ENCODE data around the gene DQX1.

Gene DQX1

GRCh38 chr2:74554820-74555531 is 28.9 kb upstream of the DQX1 start:
- DNase-seq (ENCODE audit: low read depth, low spot score) = no peak

DNA sequence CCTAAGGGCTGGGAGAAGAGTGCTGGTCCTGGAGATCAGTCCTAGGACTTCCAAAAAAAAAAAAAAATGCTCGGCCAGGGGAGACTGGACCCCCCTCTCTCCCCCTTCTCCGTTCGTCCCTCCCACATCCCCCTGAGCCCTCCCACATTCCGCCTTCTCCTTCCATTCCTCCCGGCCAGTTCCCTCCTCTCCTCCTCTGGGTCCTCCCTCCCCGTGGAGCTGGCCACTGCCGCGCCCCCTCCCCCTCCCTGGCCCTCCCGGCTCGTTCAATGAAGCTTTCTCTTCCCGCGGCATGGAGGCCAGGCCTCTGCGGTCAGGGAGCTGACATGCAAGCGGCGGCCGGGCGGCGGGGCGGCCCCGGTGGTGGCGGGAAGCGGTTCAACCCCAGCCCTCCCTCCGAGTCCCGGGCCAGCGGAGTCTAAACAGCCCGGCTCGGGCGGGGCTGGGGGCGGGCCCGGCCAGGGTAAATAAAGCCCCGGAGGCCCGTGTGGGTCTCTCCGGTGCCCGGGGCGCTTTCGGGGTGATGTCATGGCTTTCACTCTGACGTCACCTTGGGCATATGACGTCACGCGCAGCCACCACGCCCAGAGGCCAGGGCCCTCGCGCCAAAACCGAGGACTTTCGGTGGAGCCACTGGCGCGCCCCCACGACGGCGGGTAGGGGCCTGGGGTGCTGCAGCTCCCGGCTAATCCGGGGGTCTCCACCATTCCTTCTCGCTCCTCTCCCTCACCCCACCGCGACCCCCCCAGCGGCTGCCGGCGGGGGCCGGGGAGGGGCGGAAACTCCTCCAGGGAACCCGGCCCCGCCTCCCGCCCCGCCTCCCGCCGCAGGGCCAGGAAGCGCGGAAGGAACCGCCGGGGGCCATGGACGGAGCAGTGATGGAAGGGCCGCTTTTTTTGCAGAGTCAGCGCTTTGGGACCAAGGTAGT is 28.1 kb upstream of the DQX1 start, which contains the start of the genes DOK1 and LOXL3:
DOK1 (plus strand) TSS at position 829 of the 928 bp plus-strand sequence; CDS start at position 864, 35 bp downstream.
LOXL3 (minus strand) TSS at position 51 of the 928 bp plus-strand sequence. CDS start 1,308 bp downstream, outside the sequence.
- DNase-seq (ENCODE audit: low read depth, low spot score) = peak; percentile 68

DNA sequence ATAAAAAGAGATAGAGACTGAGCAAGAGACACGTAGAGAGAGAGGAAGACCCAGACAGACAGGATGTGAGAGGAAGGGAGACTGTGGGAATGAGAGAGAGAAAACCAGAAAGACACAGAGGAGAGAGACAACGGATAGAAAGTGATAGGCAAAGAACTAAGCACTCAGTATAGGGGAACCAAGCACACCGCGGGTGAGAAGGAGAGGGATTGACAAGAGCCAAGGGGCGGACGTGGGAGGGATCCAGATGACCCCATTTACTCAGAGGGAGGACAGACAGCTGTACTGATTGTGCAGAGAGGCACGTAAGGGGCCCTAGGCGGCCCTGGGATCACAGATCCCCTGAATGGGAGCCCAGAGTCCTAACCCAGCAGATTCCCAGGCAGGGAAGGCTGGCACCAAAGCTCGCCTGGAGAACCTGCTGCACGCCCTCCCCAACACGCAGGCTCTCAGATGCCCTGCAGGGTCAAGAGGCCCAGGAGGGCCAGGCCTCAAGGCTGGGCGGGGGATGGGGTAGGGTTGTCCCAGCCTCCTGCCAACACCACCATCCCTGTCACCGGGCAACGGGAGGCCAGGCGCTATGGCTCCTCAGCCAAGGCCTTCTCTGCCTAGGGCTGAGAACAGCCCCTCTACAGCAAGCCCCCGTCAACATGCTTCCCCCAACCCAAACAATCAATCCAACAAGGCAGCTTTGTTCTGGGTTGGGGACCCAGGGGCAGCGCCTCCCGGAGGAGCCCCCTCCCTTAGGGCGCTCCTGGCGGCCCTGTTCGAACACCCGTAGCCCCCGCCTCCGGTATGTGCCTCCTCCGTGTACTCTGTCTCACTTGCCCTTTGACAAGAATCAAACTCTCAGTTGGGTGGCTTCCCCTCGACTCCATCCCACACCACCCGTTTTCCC is 27.1 kb upstream of the DQX1 start:
- no peak for DNase-seq (ENCODE audit: low read depth, low spot score)

DNA sequence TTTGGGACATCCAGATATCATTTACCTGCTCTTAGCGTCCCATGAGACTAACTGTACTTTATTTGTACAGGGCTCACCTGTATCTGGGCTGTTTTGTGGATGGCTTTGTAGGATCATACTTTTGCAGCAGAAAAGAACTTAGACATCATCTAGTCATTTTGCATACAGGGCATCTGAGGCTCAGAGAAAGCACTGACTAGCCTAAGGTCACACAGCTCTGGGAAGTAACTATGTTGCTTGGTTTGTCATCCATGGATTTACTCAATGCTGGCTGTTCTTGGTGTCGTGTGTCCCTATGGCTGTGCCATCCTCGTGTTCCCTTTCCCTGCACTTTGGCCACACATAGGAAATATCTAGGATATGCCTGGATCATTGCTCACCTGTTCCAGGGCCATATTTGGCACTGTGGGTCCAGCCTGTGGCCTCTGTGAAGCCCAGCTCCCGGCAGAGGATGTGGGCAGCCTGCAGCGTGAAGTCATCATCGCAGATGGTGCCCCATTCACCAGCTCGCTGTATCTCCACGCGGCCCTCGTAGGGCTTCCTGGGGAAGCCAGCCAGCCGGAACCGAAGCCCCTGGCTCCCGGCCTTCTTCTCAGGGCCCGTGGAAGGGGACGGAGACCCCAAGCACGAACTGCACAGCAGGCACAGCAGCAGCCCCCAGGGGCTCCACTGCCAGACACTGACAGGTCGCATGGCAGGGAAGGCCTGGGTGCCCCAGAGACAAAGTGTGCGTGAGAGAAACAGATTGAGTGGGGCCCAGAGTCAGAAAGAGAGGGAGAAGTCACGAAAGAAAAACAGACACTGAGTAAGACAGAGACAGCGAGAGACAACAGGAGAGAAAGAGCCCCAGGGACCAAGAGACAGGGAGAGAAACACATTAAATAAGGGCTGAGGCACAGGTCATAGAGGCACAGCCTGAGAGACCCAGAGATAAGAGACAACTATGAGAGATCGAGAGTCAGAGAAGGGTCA is 26.2 kb upstream of the DQX1 start:
- no peak for DNase-seq (ENCODE audit: low read depth, low spot score)

DNA sequence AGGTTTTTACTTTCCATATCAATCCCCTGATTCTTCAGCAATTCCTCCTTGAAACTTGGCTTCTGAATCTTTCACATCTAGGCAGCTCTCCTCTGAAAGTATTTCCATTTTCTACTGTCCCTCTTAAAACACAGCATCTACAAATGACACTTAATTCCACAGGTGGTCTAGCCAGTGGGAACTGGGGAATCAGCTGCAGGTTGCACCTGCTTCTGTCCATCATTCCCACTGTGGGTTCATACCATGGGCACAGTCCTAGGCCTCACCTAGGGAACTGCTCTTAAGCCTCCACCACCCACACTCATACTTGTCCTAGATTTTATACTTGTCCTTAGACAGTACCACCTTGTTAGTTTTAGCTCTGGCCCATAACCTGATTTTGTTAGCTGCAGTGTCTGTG is 25.5 kb upstream of the DQX1 start:
- DNase-seq (ENCODE audit: low read depth, low spot score) = no peak

- no peak for DNase-seq (ENCODE audit: low read depth, low spot score)
Observed at GRCh38 chr2:74550231-74550630, 24.2 kb upstream of the DQX1 start.

DNA sequence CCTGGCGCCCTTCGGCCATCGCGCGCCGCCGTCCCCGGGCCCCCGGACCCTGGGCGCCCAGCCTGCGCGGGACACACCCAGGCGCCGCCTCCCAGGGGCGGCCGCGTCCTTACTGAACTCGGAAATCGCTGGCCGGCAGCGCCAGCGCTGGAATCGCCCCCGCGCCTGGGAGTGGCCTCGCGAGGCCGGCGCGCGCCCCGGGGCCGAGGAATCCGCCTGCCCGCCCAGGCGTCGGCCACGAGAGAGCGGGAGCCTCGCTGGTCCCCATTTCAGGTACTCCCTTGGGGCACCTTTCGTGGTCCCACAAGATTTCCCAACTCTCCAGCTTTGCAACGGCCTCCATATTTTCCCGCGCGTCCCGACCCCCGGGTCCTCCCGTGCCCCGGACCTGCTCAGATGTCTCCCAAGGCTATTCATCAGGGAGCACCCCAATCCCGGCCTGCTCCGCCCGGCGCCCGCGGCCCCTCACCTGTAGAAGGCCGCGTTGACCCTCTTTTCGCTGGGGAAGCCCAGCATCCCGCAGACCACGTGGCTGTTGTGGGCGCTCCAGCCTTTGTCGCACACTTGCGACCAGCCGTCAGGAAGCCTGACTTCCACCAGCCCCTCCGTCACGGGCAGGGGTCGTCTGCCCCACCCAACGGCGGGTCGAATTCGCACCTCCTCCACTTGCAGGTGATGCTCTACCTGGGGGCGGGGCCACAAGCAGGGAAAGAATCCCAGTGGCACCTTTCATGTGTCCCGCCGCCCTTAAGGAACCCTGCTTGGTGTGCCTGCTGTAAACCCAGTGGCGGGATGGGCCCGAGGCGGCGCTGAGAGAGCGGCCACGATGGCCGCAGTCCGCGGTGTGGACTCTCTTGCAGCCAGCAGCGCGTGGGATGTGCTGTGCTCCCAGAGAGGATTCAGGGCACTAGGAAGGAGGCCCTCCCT is 23.1 kb upstream of the DQX1 start:
- no peak for DNase-seq (ENCODE audit: low read depth, low spot score)

GRCh38 chr2:74548285-74548899 is 22.4 kb upstream of the DQX1 start:
- DNase-seq (ENCODE audit: low read depth, low spot score) = no peak

- no peak for DNase-seq (ENCODE audit: low read depth, low spot score)
Observed at GRCh38 chr2:74546004-74546403, 20.0 kb upstream of the DQX1 start.

GRCh38 chr2:74544634-74545033 is 18.6 kb upstream of the DQX1 start:
- DNase-seq (ENCODE audit: low read depth, low spot score) = no peak

DNA sequence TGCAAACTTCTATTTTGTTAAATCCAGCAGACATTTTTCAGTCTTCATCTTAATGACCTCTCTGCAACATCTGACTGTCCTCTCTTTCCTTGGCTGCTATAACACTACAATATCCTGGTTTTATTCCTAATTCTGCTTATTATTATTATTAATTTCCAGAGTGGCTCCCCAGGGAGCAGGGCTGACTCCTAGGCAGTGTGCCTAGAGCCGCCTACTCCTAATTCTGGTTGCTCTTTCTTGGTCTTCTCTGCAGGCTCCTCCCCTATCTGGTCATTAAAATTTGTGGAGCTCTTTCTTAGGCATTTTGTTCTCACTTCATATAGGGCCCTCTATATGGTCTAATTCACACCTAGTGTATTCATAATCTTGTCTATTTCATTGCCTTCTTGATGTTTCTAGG is 16.9 kb upstream of the DQX1 start:
- DNase-seq (ENCODE audit: low read depth, low spot score) = no peak

DNA sequence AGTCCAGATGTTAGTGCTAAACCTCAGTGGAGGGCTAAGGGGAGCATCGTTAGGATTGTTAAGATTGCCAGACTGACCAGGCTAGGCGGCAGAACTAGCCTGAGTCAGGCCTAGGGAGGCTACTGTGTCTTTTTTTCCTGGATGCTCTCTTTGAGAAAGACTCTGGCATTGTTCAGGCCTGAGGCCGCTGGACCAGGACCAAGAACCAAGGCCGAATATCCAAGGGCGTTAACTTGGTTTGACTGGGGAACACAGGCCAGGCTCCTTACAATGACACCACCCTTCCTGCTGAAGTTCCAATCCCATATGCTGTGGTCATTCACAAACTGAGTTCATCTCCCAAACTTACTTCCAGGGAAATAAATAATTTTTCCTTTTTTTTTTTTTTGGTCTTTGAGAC is 14.3 kb upstream of the DQX1 start:
- no peak for DNase-seq (ENCODE audit: low read depth, low spot score)

DNA sequence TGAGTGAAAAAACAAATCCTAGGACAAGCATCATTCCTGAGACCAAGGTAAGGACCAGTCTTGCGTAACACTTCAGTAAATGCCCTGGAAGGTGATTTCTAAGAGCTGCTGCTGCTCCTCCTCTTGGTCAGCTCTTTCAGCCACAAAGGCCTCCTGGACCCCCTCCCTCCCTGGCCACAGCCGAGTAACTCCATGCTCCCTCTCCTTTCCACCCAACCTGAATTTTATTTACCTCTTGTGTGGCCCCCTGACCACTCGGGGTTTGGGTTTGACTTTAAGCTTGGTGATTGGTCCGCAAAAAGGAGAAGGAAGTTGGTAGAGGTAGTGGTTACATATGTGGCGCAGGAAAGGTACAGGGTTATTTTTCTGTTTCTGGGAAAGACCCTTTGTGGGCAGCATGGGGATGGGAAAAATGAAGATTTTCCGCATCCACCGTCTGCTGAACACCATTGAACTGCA is 12.9 kb upstream of the DQX1 start:
- DNase-seq (ENCODE audit: low read depth, low spot score) = no peak

DNA sequence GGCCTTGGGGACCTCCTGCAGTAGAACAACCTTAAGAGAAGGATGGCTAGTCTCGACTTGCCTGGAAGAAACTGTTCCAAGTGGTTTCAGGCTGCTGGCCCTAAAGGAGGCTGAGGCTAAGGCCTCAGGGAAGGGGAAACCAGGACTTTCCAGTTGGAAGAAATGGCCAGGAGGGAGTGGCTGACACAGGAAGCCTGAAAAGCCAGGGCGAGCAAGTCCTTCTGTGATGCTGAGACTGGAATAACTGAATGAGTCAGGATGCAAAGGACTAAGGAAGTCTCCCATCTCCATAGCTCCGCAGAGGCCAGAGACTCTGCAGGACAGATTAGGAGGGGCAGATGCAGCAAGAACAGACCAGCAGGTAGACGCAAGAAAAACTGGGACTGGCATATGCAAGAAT is 11.1 kb upstream of the DQX1 start:
- DNase-seq (ENCODE audit: low read depth, low spot score) = no peak

- DNase-seq (ENCODE audit: low read depth, low spot score) = no peak
Observed at GRCh38 chr2:74536166-74536950, 10.3 kb upstream of the DQX1 start.

GRCh38 chr2:74535440-74535965 is 9.5 kb upstream of the DQX1 start:
- DNase-seq (ENCODE audit: low read depth, low spot score) = no peak

- DNase-seq (ENCODE audit: low read depth, low spot score) = no peak
Observed at GRCh38 chr2:74534411-74534810, 8.4 kb upstream of the DQX1 start.

GRCh38 chr2:74533464-74533863 is 7.4 kb upstream of the DQX1 start:
- no peak for DNase-seq (ENCODE audit: low read depth, low spot score)
